Thoracic aorta (tissue), 2 donors: Measurements from ENCODE around the gene GALT. TPM values are rescaled to one million over a fixed set of nuclear protein-coding genes. Genes with fewer than 3 reads are reported as not detected.

Experiments used
- ATAC-seq: fragments of 150-250 bp; one replicate; pipeline ENCODE4 v1.8.0; 2017; ENCODE audit warnings: low read depth; ENCODE audit not compliant: insufficient number of reproducible peaks, low FRiP score
- DNase-seq: peaks from one replicate; pipeline ENCODE4 v3.0.0-alpha.2; 2020; ENCODE audit warnings: low spot score
- H3K27ac ChIP-seq, 2 donors: fragments of 200-600 bp; sonication (generic); 1 replicate in 1 of 2; 2 replicates in 1 of 2; pipeline ENCODE4 v1.5.1; 2016; ENCODE audit warnings: mild to moderate bottlenecking in 2 of 2, moderate library complexity in 2 of 2
- H3K27me3 ChIP-seq: fragments of 200-600 bp; sonication (generic); replicated peaks from 2 replicates; pipeline ENCODE4 v1.6.0; 2016; ENCODE audit warnings: mild to moderate bottlenecking; ENCODE audit not compliant: insufficient read depth
- H3K36me3 ChIP-seq: fragments of 200-600 bp; sonication (generic); one replicate; pipeline ENCODE4 v1.5.1; 2016
- H3K4me1 ChIP-seq, 2 donors: fragments of 200-600 bp; sonication (generic); 1 replicate in 1 of 2; 2 replicates in 1 of 2; pipeline versions ENCODE4 v1.5.1 to v1.6.0; 2016; ENCODE audit warnings: low read depth in 2 of 2, mild to moderate bottlenecking in 1 of 2; ENCODE audit not compliant: control insufficient read depth in 1 of 2
- H3K4me3 ChIP-seq: fragments of 200-600 bp; sonication (generic); 2 replicates; pipeline ENCODE4 v1.5.1; 2016; ENCODE audit warnings: mild to moderate bottlenecking
- H3K9me3 ChIP-seq: fragments of 200-600 bp; sonication (generic); 2 replicates; pipeline ENCODE4 v1.5.1; 2016
- CTCF ChIP-seq: fragments of 200-600 bp; sonication (generic); IDR thresholded peaks from one replicate; pipeline ENCODE4 v1.5.1; 2019; ENCODE audit warnings: antibody characterized with exemption
- total RNA-seq, 2 donors: library from RNA; depleted of rRNA; stranded (reverse); fragments of >200 nt; gene quantifications; one replicate each; pipeline versions ENCODE4 v1.1.0 to v1.2.3, GENCODE V29; 2016

GALT gene
- total RNA-seq, 2 donors from 2014 or later: 67.7 to 78.4 TPM

- H3K4me3 ChIP-seq: peak overlapping the region; percentile 34
- ATAC-seq (no peak), DNase-seq (no peak)
- TF ChIP-seq CTCF: no peak
- no peaks in the 10 kb centered on the region for H3K36me3 ChIP-seq
- peaks cover 3 to 32% of the 10 kb centered on the region in 2 donors for H3K4me1 ChIP-seq
- H3K27me3 ChIP-seq: peaks cover 22% of the 10 kb centered on the region
- no peak overlapping the region for H3K27ac ChIP-seq
- H3K9me3 ChIP-seq: no peaks in the 10 kb centered on the region
Observed at GRCh38 chr9:34623374-34624235, 22.9 kb upstream of the GALT start.

GRCh38 chr9:34624475-34625185, 21.8 kb upstream of the GALT start:
- no peak overlapping the region for H3K4me3 ChIP-seq
- no peak for ATAC-seq
- H3K36me3 ChIP-seq: no peaks in the 10 kb centered on the region
- H3K9me3 ChIP-seq: no peaks in the 10 kb centered on the region
- TF ChIP-seq CTCF: no peak
- no peak for DNase-seq
- H3K27ac ChIP-seq: no peak overlapping the region
- H3K27me3 ChIP-seq: peaks cover 27% of the 10 kb centered on the region
- peaks cover 3 to 37% of the 10 kb centered on the region in 2 donors for H3K4me1 ChIP-seq

GRCh38 chr9:34625186-34625486, 21.3 kb upstream of the GALT start:
- H3K4me1 ChIP-seq: peaks cover 3 to 34% of the 10 kb centered on the region in 2 donors
- no peak for ATAC-seq
- no peak overlapping the region for H3K4me3 ChIP-seq
- no peaks in the 10 kb centered on the region for H3K36me3 ChIP-seq
- H3K27ac ChIP-seq: no peak overlapping the region
- no peaks in the 10 kb centered on the region for H3K9me3 ChIP-seq
- DNase-seq: no peak
- H3K27me3 ChIP-seq: peaks cover 30% of the 10 kb centered on the region
- no peak for TF ChIP-seq CTCF

DNA sequence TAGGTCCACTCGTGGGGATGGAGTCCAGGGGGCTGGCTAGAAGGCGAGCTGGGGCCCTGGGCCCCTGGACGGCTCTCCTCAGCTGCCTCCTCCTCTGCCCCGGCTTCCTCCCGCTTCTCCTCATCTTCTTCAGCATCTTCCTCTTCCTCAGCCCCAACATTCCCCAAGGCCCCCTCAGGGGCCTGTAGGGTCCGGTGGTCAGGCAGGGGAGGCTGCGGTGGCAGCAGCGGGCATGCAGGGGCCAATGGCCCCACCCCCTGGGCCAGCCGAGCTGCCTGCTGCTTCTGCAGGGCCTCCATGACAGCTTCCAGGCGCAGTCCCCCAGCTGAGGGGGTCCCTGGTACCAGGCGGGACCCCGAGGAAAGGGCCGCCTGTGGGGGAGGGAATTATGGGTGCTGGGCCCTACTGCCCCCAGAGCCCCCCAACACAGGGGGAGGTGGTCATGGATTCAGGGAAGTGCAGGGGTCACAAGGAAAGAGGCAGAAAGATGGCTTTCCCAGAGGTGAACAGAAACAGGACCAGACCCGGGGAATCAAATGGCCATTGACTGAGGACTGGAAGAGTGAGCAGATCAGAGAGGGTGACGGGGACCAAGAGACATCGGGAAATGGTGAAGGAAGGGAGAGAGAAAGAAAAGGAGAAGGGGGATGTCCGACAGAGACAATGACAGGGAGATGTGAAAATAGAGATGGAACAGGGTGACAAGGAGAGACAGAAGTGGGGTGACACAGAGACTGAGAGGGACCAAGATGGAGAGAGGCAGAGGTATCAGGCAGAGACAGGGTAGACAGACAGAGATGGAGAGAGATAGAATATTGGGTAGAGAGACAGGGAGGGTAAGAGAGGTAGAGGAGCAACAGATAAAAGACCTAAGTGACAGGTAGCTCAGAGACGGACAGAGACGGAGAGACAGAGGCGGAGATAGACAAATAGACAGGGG, 18.5 kb upstream of the GALT start:
- no peak for TF ChIP-seq CTCF
- ATAC-seq: no peak
- H3K4me1 ChIP-seq: peaks cover 3 to 29% of the 10 kb centered on the region in 2 donors

More for the DNA sequence above, 18.5 kb upstream of the GALT start:
- peaks cover 29% of the 10 kb centered on the region for H3K27me3 ChIP-seq
- H3K4me3 ChIP-seq: peak overlapping the region; percentile 61
- no peaks in the 10 kb centered on the region for H3K9me3 ChIP-seq
- no peak for DNase-seq
- no peaks in the 10 kb centered on the region for H3K36me3 ChIP-seq
- H3K27ac ChIP-seq: peak overlapping the region in 1 of 2 donors; percentile 44
